ENCODE measurements around the gene TRAPPC12.
A peak's percentile ranks its signal among the peaks of the same experiment; 100 is the strongest.

GRCh38 chr2:3470856-3471737 is 91.6 kb downstream of the TRAPPC12 start:
- TF ChIP-seq CTCF (IDR thresholded peaks at IDR 0.05 in 4 of 5, conservative IDR thresholded peaks at IDR 0.05 in 1 of 5) (no peak), POLR2A (IDR thresholded peaks at IDR 0.05) (peak; percentile 58 to 79)
